HG03460 (cell line): Measurements from ENCODE around the gene SPOPL.
A peak's percentile ranks its signal among the peaks of the same experiment; 100 is the strongest.

Experiments used
- ATAC-seq: cut with Tn5 transposase; IDR thresholded peaks from one replicate; pipeline ENCODE4 v1.9.1; 2021; ENCODE audit not compliant: unreplicated experiment

Gene SPOPL

GRCh38 chr2:138494265-138494966 is 7.2 kb upstream of the SPOPL start:
- ATAC-seq: no peak

GRCh38 chr2:138495384-138495783 is 6.2 kb upstream of the SPOPL start:
- no peak for ATAC-seq

- ATAC-seq: no peak
Observed at GRCh38 chr2:138496096-138496651, 5.4 kb upstream of the SPOPL start.

GRCh38 chr2:138497294-138497693 is 4.3 kb upstream of the SPOPL start:
- ATAC-seq: no peak

- no peak for ATAC-seq
Observed at GRCh38 chr2:138499684-138500083, 1.9 kb upstream of the SPOPL start.

GRCh38 chr2:138500592-138501424 is 762 bp upstream of the SPOPL start:
- ATAC-seq: peak; percentile 8

GRCh38 chr2:138502255-138503086 is 901 bp downstream of the SPOPL start:
- peak; percentile 3 for ATAC-seq

GRCh38 chr2:138503087-138503442 is 1.5 kb downstream of the SPOPL start:
- ATAC-seq: no peak

GRCh38 chr2:138503652-138504051 is 2.1 kb downstream of the SPOPL start:
- no peak for ATAC-seq

GRCh38 chr2:138504092-138504491 is 2.5 kb downstream of the SPOPL start:
- no peak for ATAC-seq

GRCh38 chr2:138504546-138505235 is 3.1 kb downstream of the SPOPL start:
- peak; percentile 34 for ATAC-seq

- no peak for ATAC-seq
Observed at GRCh38 chr2:138507267-138507666, 5.7 kb downstream of the SPOPL start.

- ATAC-seq: no peak
Observed at GRCh38 chr2:138510319-138510718, 8.7 kb downstream of the SPOPL start.

- ATAC-seq: no peak
Observed at GRCh38 chr2:138512672-138513071, 11.1 kb downstream of the SPOPL start.

- no peak for ATAC-seq
Observed at GRCh38 chr2:138514173-138514572, 12.6 kb downstream of the SPOPL start.

- ATAC-seq: no peak
Observed at GRCh38 chr2:138515092-138515491, 13.5 kb downstream of the SPOPL start.

GRCh38 chr2:138516030-138516704 is 14.6 kb downstream of the SPOPL start:
- no peak for ATAC-seq

- ATAC-seq: no peak
Observed at GRCh38 chr2:138518860-138519259, 17.3 kb downstream of the SPOPL start.

GRCh38 chr2:138521821-138522220 is 20.3 kb downstream of the SPOPL start:
- no peak for ATAC-seq

- ATAC-seq: peak; percentile 77
Observed at GRCh38 chr2:138522556-138522955, 21.0 kb downstream of the SPOPL start.
